OCI-LY1 (cell line): ENCODE data around the gene CAPN7.

Experiments
- H2AFZ ChIP-seq: fragments of 200-600 bp; sonication (generic), shearing (Covaris generic); 2 replicates; pipeline ENCODE4 v1.6.0; 2014; ENCODE audit warnings: antibody characterized with exemption, mild to moderate bottlenecking, low read length
- H3F3A ChIP-seq: fragments of 200-600 bp; sonication (generic), shearing (Covaris generic); 2 replicates; pipeline ENCODE4 v1.6.0; 2014; ENCODE audit warnings: mild to moderate bottlenecking, antibody characterized with exemption, low read length, moderate library complexity; ENCODE audit not compliant: insufficient read depth
- H3K27ac ChIP-seq: fragments of 200-600 bp; sonication (generic); 2 replicates; pipeline ENCODE4 v1.5.1; 2014; ENCODE audit warnings: low read length, mixed run types, mild to moderate bottlenecking, low read depth; ENCODE audit not compliant: poor library complexity, severe bottlenecking
- H3K27me3 ChIP-seq: fragments of 200-600 bp; sonication (generic); 2 replicates; pipeline ENCODE4 v1.6.0; 2014; ENCODE audit warnings: antibody characterized with exemption, mild to moderate bottlenecking, low read length, moderate library complexity; ENCODE audit not compliant: insufficient read depth
- H3K36me3 ChIP-seq: fragments of 200-600 bp; sonication (generic); 2 replicates; pipeline ENCODE4 v1.6.1; 2014; ENCODE audit warnings: mild to moderate bottlenecking, antibody characterized with exemption, low read length, moderate library complexity, mixed read lengths; ENCODE audit not compliant: insufficient read depth
- H3K4me1 ChIP-seq: fragments of 200-600 bp; sonication (generic); 2 replicates; pipeline ENCODE4 v1.5.1; 2014; ENCODE audit warnings: mild to moderate bottlenecking, low read length, moderate library complexity; ENCODE audit not compliant: insufficient read depth, severe bottlenecking
- H3K4me2 ChIP-seq: fragments of 200-600 bp; sonication (generic), shearing (Covaris generic); 2 replicates; pipeline ENCODE4 v1.6.1; 2014; ENCODE audit warnings: low read length
- H3K4me3 ChIP-seq: fragments of 200-600 bp; sonication (generic); 2 replicates; pipeline ENCODE4 v1.5.1; 2014; ENCODE audit warnings: low read length, low read depth, mild to moderate bottlenecking, mixed read lengths; ENCODE audit not compliant: poor library complexity, severe bottlenecking
- H3K79me2 ChIP-seq: fragments of 200-600 bp; shearing (Covaris generic); 2 replicates; pipeline ENCODE4 v1.6.1; 2016; ENCODE audit warnings: mixed run types, low read length, mixed read lengths; ENCODE audit not compliant: insufficient read depth
- H3K9ac ChIP-seq: fragments of 200-600 bp; sonication (generic), shearing (Covaris generic); 2 replicates; pipeline ENCODE4 v1.6.1; 2014; ENCODE audit warnings: mild to moderate bottlenecking, low read length, mixed read lengths
- H3K9me2 ChIP-seq: fragments of 200-600 bp; sonication (generic), shearing (Covaris generic); 2 replicates; pipeline ENCODE4 v1.6.1; 2014; ENCODE audit warnings: low read depth, mild to moderate bottlenecking, low read length, mixed read lengths
- H3K9me3 ChIP-seq: fragments of 200-600 bp; shearing (Covaris generic); 2 replicates; pipeline ENCODE4 v1.6.1; 2014; ENCODE audit warnings: low read length, mixed read lengths
- H4K20me1 ChIP-seq: fragments of 200-600 bp; sonication (generic), shearing (Covaris generic); 2 replicates; pipeline ENCODE4 v1.6.0; 2016; ENCODE audit warnings: mild to moderate bottlenecking, low read length; ENCODE audit not compliant: insufficient read depth
- CTCF ChIP-seq: fragments of 200-600 bp; sonication (generic), shearing (Covaris generic); IDR thresholded peaks from 2 replicates; pipeline ENCODE4 v1.5.1; 2017; ENCODE audit warnings: mild to moderate bottlenecking, antibody characterized with exemption, low read length, moderate library complexity, mixed read lengths
- EZH2 ChIP-seq: fragments of 200-600 bp; sonication (generic), shearing (Covaris generic); IDR thresholded peaks from 2 replicates; pipeline ENCODE4 v1.8.0; 2017; ENCODE audit warnings: borderline replicate concordance, mixed run types, mild to moderate bottlenecking, antibody characterized with exemption, low read length, moderate library complexity, mixed read lengths

CAPN7 gene

GRCh38 chr3:15300323-15301078 lies 94.5 kb downstream of the CAPN7 start:
- H3K27ac ChIP-seq: no peak overlapping the region
- H3K9ac ChIP-seq: no peak overlapping the region
- no peaks in the 10 kb centered on the region for H4K20me1 ChIP-seq
- peaks cover 3% of the 10 kb centered on the region for H3K4me1 ChIP-seq
- TF ChIP-seq EZH2 (no peak), CTCF (no peak)
- H3K4me3 ChIP-seq: no peak overlapping the region
- H3K36me3 ChIP-seq: no peaks in the 10 kb centered on the region
- H3K9me3 ChIP-seq: no peaks in the 10 kb centered on the region
- no peaks in the 10 kb centered on the region for H3F3A ChIP-seq
- no peak overlapping the region for H3K4me2 ChIP-seq
- no peak overlapping the region for H2AFZ ChIP-seq
- no peaks in the 10 kb centered on the region for H3K9me2 ChIP-seq
- no peaks in the 10 kb centered on the region for H3K79me2 ChIP-seq
- H3K27me3 ChIP-seq: no peaks in the 10 kb centered on the region

DNA sequence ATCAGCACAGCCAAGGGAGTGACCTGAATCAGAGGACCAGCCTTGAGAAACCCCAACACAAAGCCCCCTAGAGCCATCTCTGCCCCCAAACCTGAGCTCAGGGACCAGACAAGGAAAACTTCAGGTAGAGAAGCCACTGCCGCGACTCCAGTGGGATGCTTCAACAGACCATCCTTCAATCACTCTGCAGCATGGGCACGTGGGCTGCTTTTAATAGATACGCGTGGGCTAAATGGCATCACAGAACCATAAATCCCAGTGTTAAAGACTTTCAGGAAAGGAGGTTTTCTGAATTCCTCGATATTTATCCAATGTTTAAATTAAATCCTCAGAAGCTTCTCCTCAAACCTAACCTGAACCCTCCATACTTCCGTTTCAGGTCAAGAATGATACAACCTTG lies 95.7 kb downstream of the CAPN7 start:
- H4K20me1 ChIP-seq: no peaks in the 10 kb centered on the region
- H3K4me3 ChIP-seq: no peak overlapping the region
- H2AFZ ChIP-seq: no peak overlapping the region
- H3K4me2 ChIP-seq: no peak overlapping the region
- no peaks in the 10 kb centered on the region for H3F3A ChIP-seq
- H3K79me2 ChIP-seq: no peaks in the 10 kb centered on the region
- no peak overlapping the region for H3K9ac ChIP-seq
- H3K36me3 ChIP-seq: no peaks in the 10 kb centered on the region
- no peak overlapping the region for H3K27ac ChIP-seq
- no peak for TF ChIP-seq EZH2
- TF ChIP-seq CTCF: no peak
- H3K9me2 ChIP-seq: no peaks in the 10 kb centered on the region
- H3K27me3 ChIP-seq: no peaks in the 10 kb centered on the region
- no peaks in the 10 kb centered on the region for H3K9me3 ChIP-seq
- H3K4me1 ChIP-seq: no peaks in the 10 kb centered on the region
